ENCODE data around the gene XRCC5. TPM values are rescaled to one million over a fixed set of nuclear protein-coding genes. Genes with fewer than 3 reads are reported as not detected.
A peak's percentile ranks its signal among the peaks of the same experiment; 100 is the strongest.

The XRCC5 gene
- total RNA-seq, 2 donors from 2014 or later, result 492 to 493 TPM

GRCh38 chr2:216107320-216107719 is 1.8 kb upstream of the XRCC5 start:
- H3K27me3 Mint-ChIP-seq (ENCODE audit: insufficient read depth), result no peaks in the 10 kb centered on the region
- Histone ChIP-seq H3K27me3 (ENCODE audit: control insufficient read depth, insufficient read depth, low read length, poor library complexity, severe bottlenecking) (no peaks in the 10 kb centered on the region), H3K9ac (ENCODE audit: extremely low read depth, low read length, poor library complexity, severe bottlenecking) (no peak overlapping the region), H3K4me1 (ENCODE audit: control insufficient read depth, insufficient read depth, low read length) (peaks cover 4% of the 10 kb centered on the region), H3K36me3 (ENCODE audit: control insufficient read depth, insufficient read depth, low read length) (peaks cover 19% of the 10 kb centered on the region), H3K27ac (ENCODE audit: low read depth, low read length) (peak overlapping the region; percentile 75), H3K4me3 (ENCODE audit: low read length) (peak overlapping the region; percentile 47), H3K9me3 (ENCODE audit: control insufficient read depth, low read length) (no peaks in the 10 kb centered on the region)
- H3K4me3 Mint-ChIP-seq, result peak overlapping the region; percentile 99
- no peak for TF ChIP-seq CTCF (conservative IDR thresholded peaks at IDR 0.05)
- H3K4me1 Mint-ChIP-seq, result peaks cover 31% of the 10 kb centered on the region
- H3K27ac Mint-ChIP-seq, result peak overlapping the region; percentile 67
- 92% methylated on average over 8 of the region's 8 CpGs; no CpG with 5 or more reads in 1 of the 2 experiments for WGBS, 2 experiments (ENCODE audit: insufficient coverage in 1 of 2, insufficient read length in 1 of 2)
- peaks cover 21% of the 10 kb centered on the region for H3K36me3 Mint-ChIP-seq (ENCODE audit: low read depth)
- no peaks in the 10 kb centered on the region for H3K9me3 Mint-ChIP-seq
- DNase-seq, result no peak

- Histone ChIP-seq H3K27me3 (ENCODE audit: control insufficient read depth, insufficient read depth, low read length, poor library complexity, severe bottlenecking) (no peaks in the 10 kb centered on the region), H3K27ac (ENCODE audit: low read depth, low read length) (peak overlapping the region; percentile 75), H3K9ac (ENCODE audit: extremely low read depth, low read length, poor library complexity, severe bottlenecking) (no peak overlapping the region), H3K4me3 (ENCODE audit: low read length) (peak overlapping the region; percentile 89), H3K36me3 (ENCODE audit: control insufficient read depth, insufficient read depth, low read length) (peaks cover 24% of the 10 kb centered on the region), H3K9me3 (ENCODE audit: control insufficient read depth, low read length) (no peaks in the 10 kb centered on the region), H3K4me1 (ENCODE audit: control insufficient read depth, insufficient read depth, low read length) (peaks cover 8% of the 10 kb centered on the region)
- Mint-ChIP-seq H3K36me3 (ENCODE audit: low read depth) (peaks cover 25% of the 10 kb centered on the region), H3K27me3 (ENCODE audit: insufficient read depth) (no peaks in the 10 kb centered on the region), H3K27ac (peak overlapping the region; percentile 67), H3K4me3 (peak overlapping the region; percentile 99), H3K9me3 (no peaks in the 10 kb centered on the region), H3K4me1 (peaks cover 34% of the 10 kb centered on the region)
- TF ChIP-seq CTCF (conservative IDR thresholded peaks at IDR 0.05), result no peak
- WGBS, 2 experiments (ENCODE audit: insufficient coverage in 1 of 2, insufficient read length in 1 of 2), result 34 to 54% methylated on average over 4 to 13 of the region's 13 CpGs
- DNase-seq, result peak; percentile 86
Observed at GRCh38 chr2:216107760-216108159, 1.4 kb upstream of the XRCC5 start.

GRCh38 chr2:216108310-216108966 is 710 bp upstream of the XRCC5 start:
- peak overlapping the region; percentile 71 for H3K27ac ChIP-seq (ENCODE audit: low read depth, low read length)
- no peak for TF ChIP-seq CTCF (conservative IDR thresholded peaks at IDR 0.05)
- Mint-ChIP-seq H3K4me1 (peaks cover 41% of the 10 kb centered on the region), H3K27me3 (ENCODE audit: insufficient read depth) (no peaks in the 10 kb centered on the region), H3K4me3 (peak overlapping the region; percentile 99), H3K9me3 (no peaks in the 10 kb centered on the region), H3K27ac (peak overlapping the region; percentile 99), H3K36me3 (ENCODE audit: low read depth) (peaks cover 32% of the 10 kb centered on the region)
- peaks cover 30% of the 10 kb centered on the region for H3K36me3 ChIP-seq (ENCODE audit: control insufficient read depth, insufficient read depth, low read length)
- WGBS, 2 experiments (ENCODE audit: insufficient coverage in 1 of 2, insufficient read length in 1 of 2), result 44 to 47% methylated on average over 4 to 6 of the region's 6 CpGs
- DNase-seq, result peak; percentile 61
- H3K4me3 ChIP-seq (ENCODE audit: low read length), result peak overlapping the region; percentile 89
- peak overlapping the region; percentile 56 for H3K9ac ChIP-seq (ENCODE audit: extremely low read depth, low read length, poor library complexity, severe bottlenecking)
- H3K4me1 ChIP-seq (ENCODE audit: control insufficient read depth, insufficient read depth, low read length), result peaks cover 9% of the 10 kb centered on the region
- no peaks in the 10 kb centered on the region for H3K27me3 ChIP-seq (ENCODE audit: control insufficient read depth, insufficient read depth, low read length, poor library complexity, severe bottlenecking)
- H3K9me3 ChIP-seq (ENCODE audit: control insufficient read depth, low read length), result no peaks in the 10 kb centered on the region
